Gastrocnemius medialis (tissue), 4 donors: ENCODE data around the gene LRMDA. TPM values are rescaled to one million over a fixed set of nuclear protein-coding genes. Genes with fewer than 3 reads are reported as not detected.
"Not testable (repeated sequence)": the region's sequence is repeated elsewhere in the genome, so short reads cannot be mapped to it uniquely, and the experiment has no call there.

ENCODE experiments used
- ATAC-seq, 2 donors: fragments of 150-250 bp; one replicate each; pipeline ENCODE4 v1.9.1; 2016
- DNase-seq, 2 donors: peaks; one replicate each; pipeline ENCODE4 v3.0.0-alpha.2; 2019
- H3K27ac ChIP-seq, 4 donors: fragments of 200-600 bp; sonication (generic); 1 replicate in 1 of 4; 2 replicates in 3 of 4; pipeline ENCODE4 v1.5.1; 2016 to 2018; ENCODE audit warnings: mild to moderate bottlenecking in 2 of 4, moderate library complexity in 1 of 4
- H3K27me3 ChIP-seq, 3 donors: fragments of 200-600 bp; sonication (generic) in 2 of 3; 1 replicate in 1 of 3; 2 replicates in 2 of 3; pipeline versions ENCODE4 v1.5.1 to v1.6.0; 2016 to 2019; ENCODE audit warnings: mild to moderate bottlenecking in 1 of 3, moderate library complexity in 1 of 3
- H3K36me3 ChIP-seq, 2 donors: fragments of 200-600 bp; sonication (generic) in 1 of 2; one replicate each; pipeline ENCODE4 v1.5.1; 2017 to 2018
- H3K4me1 ChIP-seq, 2 donors: fragments of 200-600 bp; sonication (generic) in 1 of 2; one replicate each; pipeline ENCODE4 v1.5.1; 2016 to 2017; ENCODE audit warnings: mild to moderate bottlenecking in 2 of 2
- H3K4me3 ChIP-seq, 4 donors: fragments of 200-600 bp; sonication (generic) in 3 of 4; 1 replicate in 1 of 4; 2 replicates in 3 of 4; pipeline ENCODE4 v1.5.1; 2016 to 2019; ENCODE audit warnings: mild to moderate bottlenecking in 2 of 4
- H3K9me3 ChIP-seq, 3 donors: fragments of 200-600 bp; sonication (generic) in 2 of 3; 1 replicate in 1 of 3; 2 replicates in 2 of 3; pipeline ENCODE4 v1.5.1; 2016 to 2019
- POLR2A ChIP-seq, 2 donors: fragments of 450-650 bp; IDR thresholded peaks; one replicate each; pipeline ENCODE4 v1.6.1; 2017; ENCODE audit warnings: antibody characterized with exemption in 2 of 2, mild to moderate bottlenecking in 2 of 2, moderate library complexity in 2 of 2
- in situ Hi-C, 4 donors: fragments of 200-750 bp; cut with MboI; loops; one replicate each; pipeline versions ENCODE4 v1.15.0 to v1.8.0; 2017; ENCODE audit warnings: low sequenced_read_pairs in 4 of 4
- intact Hi-C: fragments of 100-400 bp; cut with DNase I; formaldehyde crosslinking; loops from one replicate; pipeline ENCODE4 v1.15.1; 2023; ENCODE audit warnings: low total_unique reads
- total RNA-seq, 4 donors: library from RNA; depleted of rRNA; stranded (reverse); fragments of >200 nt; gene quantifications; one replicate each; pipeline versions ENCODE4 v1.1.0 to v1.2.3, GENCODE V29; 2016
- TF ChIP-seq, protein P1 (sequence below), 5 experiments: fragments of 450-650 bp in 3 of 5; fragments of 200-600 bp in 2 of 5; sonication (generic) in 2 of 5; IDR thresholded peaks in 4 of 5; conservative IDR thresholded peaks in 1 of 5; 1 replicate in 4 of 5; 2 replicates in 1 of 5; pipeline ENCODE4 v1.5.1; 2016 to 2019; ENCODE audit warnings: antibody characterized with exemption in 5 of 5, mild to moderate bottlenecking in 3 of 5, moderate library complexity in 3 of 5

The LRMDA gene
- total RNA-seq, 4 donors from 2014 or later, result 0.80 to 4.5 (median 1.4) TPM

- ATAC-seq (no peak), DNase-seq (no peak)
- TF ChIP-seq, protein P1, sequence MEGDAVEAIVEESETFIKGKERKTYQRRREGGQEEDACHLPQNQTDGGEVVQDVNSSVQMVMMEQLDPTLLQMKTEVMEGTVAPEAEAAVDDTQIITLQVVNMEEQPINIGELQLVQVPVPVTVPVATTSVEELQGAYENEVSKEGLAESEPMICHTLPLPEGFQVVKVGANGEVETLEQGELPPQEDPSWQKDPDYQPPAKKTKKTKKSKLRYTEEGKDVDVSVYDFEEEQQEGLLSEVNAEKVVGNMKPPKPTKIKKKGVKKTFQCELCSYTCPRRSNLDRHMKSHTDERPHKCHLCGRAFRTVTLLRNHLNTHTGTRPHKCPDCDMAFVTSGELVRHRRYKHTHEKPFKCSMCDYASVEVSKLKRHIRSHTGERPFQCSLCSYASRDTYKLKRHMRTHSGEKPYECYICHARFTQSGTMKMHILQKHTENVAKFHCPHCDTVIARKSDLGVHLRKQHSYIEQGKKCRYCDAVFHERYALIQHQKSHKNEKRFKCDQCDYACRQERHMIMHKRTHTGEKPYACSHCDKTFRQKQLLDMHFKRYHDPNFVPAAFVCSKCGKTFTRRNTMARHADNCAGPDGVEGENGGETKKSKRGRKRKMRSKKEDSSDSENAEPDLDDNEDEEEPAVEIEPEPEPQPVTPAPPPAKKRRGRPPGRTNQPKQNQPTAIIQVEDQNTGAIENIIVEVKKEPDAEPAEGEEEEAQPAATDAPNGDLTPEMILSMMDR (IDR thresholded peaks at IDR 0.05 in 4 of 5, conservative IDR thresholded peaks at IDR 0.05 in 1 of 5), result no peak
- TF ChIP-seq POLR2A (IDR thresholded peaks at IDR 0.05), result no peak
- Histone ChIP-seq H3K4me3 (no peak overlapping the region), H3K9me3 (no peaks in the 10 kb centered on the region), H3K27me3 (peaks cover 0 to 4% (median 0%) of the 10 kb centered on the region in 3 donors), H3K4me1 (peaks cover 0 to 3% of the 10 kb centered on the region in 2 donors), H3K27ac (no peak overlapping the region), H3K36me3 (no peaks in the 10 kb centered on the region)
- in situ Hi-C loops (no loop called here), intact Hi-C loops (no loop called here)
These were observed 705.5 kb downstream of the LRMDA start for GRCh38 chr10:76136961-76137360.

GRCh38 chr10:76138286-76138685 is 706.9 kb downstream of the LRMDA start:
- in situ Hi-C loops, result no loop called here
- TF ChIP-seq, protein P1 (IDR thresholded peaks at IDR 0.05 in 4 of 5, conservative IDR thresholded peaks at IDR 0.05 in 1 of 5), result no peak
- TF ChIP-seq POLR2A (IDR thresholded peaks at IDR 0.05), result no peak
- no peak overlapping the region for H3K27ac ChIP-seq
- peaks cover 0 to 3% of the 10 kb centered on the region in 2 donors for H3K4me1 ChIP-seq
- intact Hi-C loops, result no loop called here
- DNase-seq, result no peak
- no peak for ATAC-seq
- H3K4me3 ChIP-seq, result no peak overlapping the region
- no peaks in the 10 kb centered on the region for H3K9me3 ChIP-seq
- H3K27me3 ChIP-seq, result peaks cover 0 to 5% (median 0%) of the 10 kb centered on the region in 3 donors
- no peaks in the 10 kb centered on the region for H3K36me3 ChIP-seq

DNA sequence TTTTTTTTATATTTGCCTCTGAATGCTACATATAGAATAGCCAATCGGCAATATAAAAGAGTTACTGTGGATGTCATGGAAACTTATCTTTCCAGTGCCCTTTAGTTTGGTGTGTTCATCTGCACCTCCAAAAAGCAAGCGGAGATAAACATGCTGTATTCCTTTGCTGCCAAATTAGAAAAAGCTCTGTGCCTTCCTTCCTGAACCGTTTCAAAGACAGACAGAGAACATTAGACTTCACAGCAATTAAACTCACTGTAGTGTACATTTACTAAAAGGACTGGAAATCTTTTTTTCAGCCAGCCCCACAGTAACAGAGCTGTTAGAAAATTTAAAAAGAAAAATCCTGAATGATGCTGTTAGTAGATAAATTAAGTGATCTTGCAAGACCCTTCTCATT is 707.5 kb downstream of the LRMDA start:
- intact Hi-C loops, result no loop called here
- Histone ChIP-seq H3K27ac (no peak overlapping the region), H3K9me3 (no peaks in the 10 kb centered on the region), H3K4me1 (peaks cover 0 to 3% of the 10 kb centered on the region in 2 donors), H3K36me3 (no peaks in the 10 kb centered on the region), H3K4me3 (no peak overlapping the region), H3K27me3 (peaks cover 0 to 5% (median 0%) of the 10 kb centered on the region in 3 donors)
- TF ChIP-seq, protein P1 (IDR thresholded peaks at IDR 0.05 in 4 of 5, conservative IDR thresholded peaks at IDR 0.05 in 1 of 5), result no peak
- TF ChIP-seq POLR2A (IDR thresholded peaks at IDR 0.05), result no peak
- DNase-seq, result no peak
- in situ Hi-C loops, result no loop called here
- no peak for ATAC-seq

DNA sequence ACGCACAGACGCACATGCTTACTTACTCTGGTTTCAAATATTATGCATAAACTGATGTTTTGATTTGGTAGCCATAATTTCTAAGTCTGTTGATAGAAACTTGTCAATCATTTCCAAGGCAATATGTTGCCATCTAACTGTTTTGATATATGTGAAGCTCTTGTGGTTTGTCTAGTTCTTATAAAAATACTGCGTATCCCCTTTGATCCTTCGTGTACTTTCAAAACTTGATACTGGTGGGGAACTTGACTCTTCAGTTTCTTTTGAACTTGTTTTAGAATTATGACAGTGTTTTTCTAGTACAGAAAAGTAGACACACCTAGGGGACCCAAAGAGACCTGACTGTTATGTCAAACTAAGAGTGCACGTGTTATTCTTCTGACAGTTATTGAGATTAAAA is 708.0 kb downstream of the LRMDA start:
- no peaks in the 10 kb centered on the region for H3K9me3 ChIP-seq
- intact Hi-C loops, result no loop called here
- TF ChIP-seq POLR2A (IDR thresholded peaks at IDR 0.05), result no peak
- TF ChIP-seq, protein P1 (IDR thresholded peaks at IDR 0.05 in 4 of 5, conservative IDR thresholded peaks at IDR 0.05 in 1 of 5), result no peak
- ATAC-seq (no peak), DNase-seq (no peak)
- peaks cover 0 to 3% of the 10 kb centered on the region in 2 donors for H3K4me1 ChIP-seq
- no peak overlapping the region for H3K4me3 ChIP-seq
- H3K27ac ChIP-seq, result no peak overlapping the region
- in situ Hi-C loops, result no loop called here
- H3K36me3 ChIP-seq, result no peaks in the 10 kb centered on the region
- H3K27me3 ChIP-seq, result peaks cover 0 to 5% (median 0%) of the 10 kb centered on the region in 3 donors

- H3K9me3 ChIP-seq, result no peaks in the 10 kb centered on the region
- no peaks in the 10 kb centered on the region for H3K36me3 ChIP-seq
- no peak overlapping the region for H3K4me3 ChIP-seq
- intact Hi-C loops, result no loop called here
- DNase-seq, result no peak
- H3K4me1 ChIP-seq, result peaks cover 0 to 3% of the 10 kb centered on the region in 2 donors
- in situ Hi-C loops, result no loop called here
- TF ChIP-seq, protein P1 (IDR thresholded peaks at IDR 0.05 in 4 of 5, conservative IDR thresholded peaks at IDR 0.05 in 1 of 5), result no peak
- TF ChIP-seq POLR2A (IDR thresholded peaks at IDR 0.05), result no peak
- no peak for ATAC-seq
- no peak overlapping the region for H3K27ac ChIP-seq
- H3K27me3 ChIP-seq, result peaks cover 0 to 5% (median 0%) of the 10 kb centered on the region in 3 donors
These were observed 710.0 kb downstream of the LRMDA start for GRCh38 chr10:76141376-76141775.

DNA sequence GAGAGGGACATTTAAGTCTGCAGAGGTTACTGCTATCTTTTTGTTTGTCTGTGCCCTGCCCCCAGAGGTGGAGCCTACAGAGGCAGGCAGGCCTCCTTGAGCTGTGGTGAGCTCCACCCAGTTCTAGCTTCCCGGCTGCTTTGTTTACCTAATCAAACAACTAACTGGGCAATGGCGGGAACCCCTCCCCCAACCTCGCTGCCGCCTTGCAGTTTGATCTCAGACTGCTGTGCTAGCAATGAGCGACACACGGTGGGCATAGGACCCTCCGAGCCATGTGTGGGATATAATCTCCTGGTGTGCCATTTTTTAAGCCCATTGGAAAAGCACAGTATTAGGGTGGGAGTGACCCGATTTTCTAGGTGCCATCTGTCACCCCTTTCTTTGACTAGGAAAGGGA is 716.8 kb downstream of the LRMDA start:
- in situ Hi-C loops, intact Hi-C loops, DNase-seq, H3K4me1 ChIP-seq, ATAC-seq, H3K9me3 ChIP-seq, H3K27me3 ChIP-seq, H3K27ac ChIP-seq, H3K36me3 ChIP-seq, H3K4me3 ChIP-seq: not testable (repeated sequence)
